ENCODE measurements around the gene F10. TPM values are rescaled to one million over a fixed set of nuclear protein-coding genes. Genes with fewer than 3 reads are reported as not detected.

Gene F10
- total and polyA plus RNA-seq, 2 of the 13 experiments (the other 11 are each of a cell fraction or from before 2014, with no cell fraction given): 58.4 to 237 TPM

- TF ChIP-seq ZBTB4 (CRISPR knock-in tag; IDR thresholded peaks at IDR 0.05; ENCODE audit: borderline replicate concordance) (peak; percentile 96), MTA1 (CRISPR knock-in tag; IDR thresholded peaks at IDR 0.05; ENCODE audit: borderline replicate concordance) (no peak), MAX (IDR thresholded peaks at IDR 0.05) (no peak), ZNF780A (CRISPR knock-in tag; IDR thresholded peaks at IDR 0.05) (0 out of 2 replicates have a peak, but pooled peaks have one; percentile 24), JUN (CRISPR knock-in tag; IDR thresholded peaks at IDR 0.05) (no peak), ZNF580 (CRISPR knock-in tag; IDR thresholded peaks at IDR 0.05; ENCODE audit: borderline replicate concordance, low read depth) (peak; percentile 61; the same call in 1 of the 2 replicates), ATF6 (CRISPR knock-in tag; conservative IDR thresholded peaks at IDR 0.05) (no peak), SMAD3 (CRISPR knock-in tag; IDR thresholded peaks at IDR 0.05) (no peak), KDM1A (CRISPR knock-in tag; IDR thresholded peaks at IDR 0.05) (no peak), ASH2L (IDR thresholded peaks at IDR 0.05; ENCODE audit: insufficient read length, low read depth, low read length) (no peak), PTBP1 (IDR thresholded peaks at IDR 0.05; ENCODE audit: low read depth, low read length, poor library complexity, severe bottlenecking) (no peak), MTERF4 (CRISPR knock-in tag; IDR thresholded peaks at IDR 0.05) (0 out of 2 replicates have a peak, but pooled peaks have one; percentile 73), SIN3B (IDR thresholded peaks at IDR 0.05; ENCODE audit: low read length) (no peak), NONO (IDR thresholded peaks at IDR 0.05) (no peak), NONO (CRISPR knock-in tag; conservative IDR thresholded peaks at IDR 0.05) (peak; percentile 42), TERF1 (CRISPR knock-in tag; IDR thresholded peaks at IDR 0.05) (peak; percentile 88; the same call in 1 of the 2 replicates), DZIP1 (CRISPR knock-in tag; IDR thresholded peaks at IDR 0.05) (peak; percentile 96)
These were observed 30.6 kb downstream of the F10 start (continued) for GRCh38 chr13:113152984-113153809.
